GM12878 (cell line): ENCODE data around the gene AHR. TPM values are rescaled to one million over a fixed set of nuclear protein-coding genes. Genes with fewer than 3 reads are reported as not detected.

Source experiments
- BCLAF1 ChIP-seq: fragments of 450-650 bp; IDR thresholded peaks from 2 replicates; pipeline ENCODE4 v1.6.1; 2017; ENCODE audit warnings: antibody characterized with exemption, mild to moderate bottlenecking, moderate library complexity
- CHD2 ChIP-seq: IDR thresholded peaks from 2 replicates; pipeline ENCODE4 v1.6.1; 2011; ENCODE audit warnings: low read depth, low read length, improper control_type of control experiment, borderline replicate concordance
- CREB1 ChIP-seq: IDR thresholded peaks from 2 replicates; pipeline ENCODE4 v1.6.1; 2012; ENCODE audit warnings: low read depth, mild to moderate bottlenecking, inconsistent platforms
- CUX1 ChIP-seq: IDR thresholded peaks from 2 replicates; pipeline ENCODE4 v1.6.1; 2012; ENCODE audit warnings: improper control_type of control experiment, low read depth, low read length; ENCODE audit not compliant: insufficient replicate concordance
- EGR1 ChIP-seq, 2 experiments: IDR thresholded peaks; 1 replicate in 1 of 2; 2 replicates in 1 of 2; pipeline ENCODE4 v1.6.1; 2011 to 2012; ENCODE audit warnings: low read depth in 2 of 2, low read length in 2 of 2, borderline replicate concordance in 1 of 2, mild to moderate bottlenecking in 1 of 2, moderate library complexity in 1 of 2
- FOS ChIP-seq: IDR thresholded peaks from 3 replicates; pipeline ENCODE4 v1.6.1; 2011; ENCODE audit warnings: borderline replicate concordance; ENCODE audit not compliant: insufficient read length; ENCODE audit errors: extremely low read depth
- FOXM1 ChIP-seq: IDR thresholded peaks from 2 replicates; pipeline ENCODE4 v1.6.1; 2012; ENCODE audit warnings: low read depth, mild to moderate bottlenecking, inconsistent platforms, low read length, moderate library complexity
- LARP7 ChIP-seq: fragments of 450-650 bp; IDR thresholded peaks from 2 replicates; pipeline ENCODE4 v1.6.1; 2017; ENCODE audit warnings: mild to moderate bottlenecking
- NR2C1 ChIP-seq: fragments of 450-650 bp; IDR thresholded peaks from 2 replicates; pipeline ENCODE4 v1.6.1; 2017; ENCODE audit warnings: antibody characterized with exemption, mild to moderate bottlenecking, moderate library complexity
- NR2F1 ChIP-seq: fragments of 450-650 bp; conservative IDR thresholded peaks from 2 replicates; pipeline ENCODE4 v1.6.1; 2017; ENCODE audit warnings: mild to moderate bottlenecking
- NRF1 ChIP-seq: conservative IDR thresholded peaks from 2 replicates; pipeline ENCODE4 v1.6.1; 2011; ENCODE audit warnings: mild to moderate bottlenecking, low read depth, low read length, improper control_type of control experiment
- POLR2A ChIP-seq: IDR thresholded peaks from 2 replicates; pipeline ENCODE4 v1.6.1; 2011; ENCODE audit warnings: low read depth, mild to moderate bottlenecking, low read length
- RELA ChIP-seq: fragments of 450-650 bp; IDR thresholded peaks from 2 replicates; pipeline ENCODE4 v1.8.0; 2014; ENCODE audit warnings: borderline replicate concordance; ENCODE audit not compliant: partially characterized antibody
- SMAD1 ChIP-seq: fragments of 450-650 bp; IDR thresholded peaks from 2 replicates; pipeline ENCODE4 v1.6.1; 2018; ENCODE audit warnings: mild to moderate bottlenecking, low read depth; ENCODE audit not compliant: partially characterized antibody
- SMAD5 ChIP-seq: IDR thresholded peaks from 2 replicates; pipeline ENCODE4 v1.6.1; 2016; ENCODE audit warnings: antibody characterized with exemption, low read depth
- TAF1 ChIP-seq: IDR thresholded peaks from 2 replicates; pipeline ENCODE4 v1.6.1; 2011; ENCODE audit warnings: mild to moderate bottlenecking, low read depth, low read length, borderline replicate concordance
- TARDBP ChIP-seq: IDR thresholded peaks from 2 replicates; pipeline ENCODE4 v1.6.1; 2016; ENCODE audit warnings: borderline replicate concordance
- TCF12 ChIP-seq: IDR thresholded peaks from 2 replicates; pipeline ENCODE4 v1.6.1; 2011; ENCODE audit warnings: low read depth, mild to moderate bottlenecking, low read length
- TCF3 ChIP-seq: IDR thresholded peaks from 2 replicates; pipeline ENCODE4 v1.6.1; 2012; ENCODE audit warnings: low read depth, mild to moderate bottlenecking, low read length, borderline replicate concordance; ENCODE audit not compliant: insufficient read depth
- USF2 ChIP-seq: IDR thresholded peaks from 2 replicates; pipeline ENCODE4 v1.6.1; 2011; ENCODE audit warnings: low read depth, low read length, improper control_type of control experiment, borderline replicate concordance
- WRNIP1 ChIP-seq: IDR thresholded peaks from 2 replicates; pipeline ENCODE4 v1.6.1; 2011; ENCODE audit warnings: low read depth, low read length, improper control_type of control experiment, borderline replicate concordance
- YBX1 ChIP-seq: fragments of 450-650 bp; IDR thresholded peaks from 2 replicates; pipeline ENCODE4 v1.6.1; 2016; ENCODE audit warnings: antibody characterized with exemption
- ZNF207 ChIP-seq: fragments of 450-650 bp; IDR thresholded peaks from 2 replicates; pipeline ENCODE4 v1.6.1; 2014; ENCODE audit warnings: antibody characterized with exemption, mild to moderate bottlenecking, borderline replicate concordance
- polyA plus RNA-seq, 11 experiments: library from polyadenylated mRNA; depleted of rRNA in 4 of 11; unstranded in 6 of 11; stranded (reverse) in 5 of 11; fragments of >200 nt; fragmentation: Nextera tagmentation in 4 of 11; fragmentation: Illumina TruSeq in 1 of 11; extraction: Ambion mirVana in 4 of 11; extraction: Trizol in 1 of 11; gene quantifications; 1 replicate in 1 of 11; 2 replicates in 10 of 11; pipeline versions ENCODE4 v1.2.1 to v1.2.3, GENCODE V29; 2011 to 2016; ENCODE audit warnings: inconsistent platforms in 2 of 11, missing spikeins in 2 of 11, low read depth in 1 of 11
- total RNA-seq, 4 experiments: library from RNA; depleted of rRNA in 3 of 4; stranded (reverse); fragments of >200 nt in 3 of 4; fragmentation: Illumina TruSeq in 1 of 4; extraction: Trizol in 1 of 4; gene quantifications; 2 replicates each; pipeline versions ENCODE4 v1.2.1 to v1.2.3, GENCODE V29; 2013 to 2021

The AHR gene
- total and polyA plus RNA-seq, 10 of the 15 experiments (the other 5 are each of a cell fraction or from before 2014, with no cell fraction given), result 1.7 to 16.9 (median 4.5) TPM

GRCh38 chr7:17298102-17298839 lies at the start of gene AHR (continued):
- TF ChIP-seq TAF1, result peak; percentile 62; the same call in 1 of the 2 replicates
- no peak for TF ChIP-seq FOXM1
- TF ChIP-seq POLR2A, result peak; percentile 89
- 0 out of 2 replicates have a peak, but pooled peaks have one; percentile 38 for TF ChIP-seq TCF12
- no peak; the same call in 1 of the 2 replicates for TF ChIP-seq NR2F1
- TF ChIP-seq LARP7, result no peak
- no peak for TF ChIP-seq NRF1
- peak in 1 of 2 experiments; percentile 26; a peak in 1 of 3 replicates for TF ChIP-seq EGR1 (IDR thresholded peaks at IDR 0.05; ENCODE audit: borderline replicate concordance in 1 of 2, low read depth in 2 of 2, low read length in 2 of 2)
- no peak for TF ChIP-seq TARDBP
- TF ChIP-seq SMAD1, result no peak
- no peak for TF ChIP-seq SMAD5
- TF ChIP-seq ZNF207, result no peak
- TF ChIP-seq USF2, result peak; percentile 8; the same call in 1 of the 2 replicates
- no peak for TF ChIP-seq BCLAF1
- 0 out of 2 replicates have a peak, but pooled peaks have one; percentile 22 for TF ChIP-seq TCF3
- no peak for TF ChIP-seq FOS
- TF ChIP-seq CHD2, result no peak
- no peak for TF ChIP-seq CUX1
- no peak for TF ChIP-seq WRNIP1
- TF ChIP-seq CREB1, result peak; percentile 89
- TF ChIP-seq NR2C1, result no peak
- TF ChIP-seq YBX1, result no peak
- no peak for TF ChIP-seq RELA
